Activated CD8-positive, alpha-beta T cell treated with anti-CD3 and anti-CD28 coated beads for 36 hours (primary cell): Measurements from ENCODE around the gene DRAP1. TPM values are rescaled to one million over a fixed set of nuclear protein-coding genes. Genes with fewer than 3 reads are reported as not detected.
"Not testable (repeated sequence)": the region's sequence is repeated elsewhere in the genome, so short reads cannot be mapped to it uniquely, and the experiment has no call there.

ENCODE experiments used
- ATAC-seq: fragments of 200-7000 bp; cut with Tn5 transposase; one replicate; pipeline ENCODE4 v1.10.0; 2021; ENCODE audit warnings: mild to moderate bottlenecking, moderate library complexity
- CTCF ChIA-PET: fragments of 350-600 bp; sonication (Branson Sonifier 250); formaldehyde crosslinking; loops from one replicate; lab custom pipeline; 2021; ENCODE audit warnings: antibody characterized with exemption; lab: Charles Lee
- POLR2A ChIA-PET: fragments of 350-600 bp; sonication (Branson Sonifier 250); formaldehyde crosslinking; loops from one replicate; lab custom pipeline; 2021; ENCODE audit warnings: antibody characterized with exemption; lab: Charles Lee
- DNase-seq: peaks from one replicate; pipeline ENCODE4 v3.0.0-alpha.2; 2020
- H3K27ac Mint-ChIP-seq: one replicate; pipeline ENCODE4 v1.8.0; 2021; ENCODE audit warnings: mild to moderate bottlenecking, mixed read lengths
- H3K27me3 Mint-ChIP-seq: one replicate; pipeline ENCODE4 v1.8.0; 2021; ENCODE audit warnings: mixed read lengths
- H3K36me3 Mint-ChIP-seq: one replicate; pipeline ENCODE4 v1.8.0; 2021; ENCODE audit warnings: low read depth, mixed read lengths
- H3K4me1 Mint-ChIP-seq: one replicate; pipeline ENCODE4 v1.8.0; 2021; ENCODE audit warnings: low read depth, mixed read lengths
- H3K4me3 Mint-ChIP-seq: one replicate; pipeline ENCODE4 v1.8.0; 2021; ENCODE audit warnings: mild to moderate bottlenecking, moderate library complexity, mixed read lengths
- H3K9me3 Mint-ChIP-seq: one replicate; pipeline ENCODE4 v1.8.0; 2021; ENCODE audit warnings: mixed read lengths
- CTCF ChIP-seq: fragments of 200-600 bp; IDR thresholded peaks from one replicate; pipeline ENCODE4 v1.8.0; 2022; ENCODE audit warnings: antibody characterized with exemption, mild to moderate bottlenecking
- intact Hi-C: fragments of 100-400 bp; cut with micrococcal nuclease; formaldehyde crosslinking; loops from one replicate; pipeline ENCODE4 v1.10.0; 2022
- total RNA-seq, 2 experiments: library from RNA; stranded (reverse); gene quantifications; one replicate each; pipeline ENCODE4 v1.2.3, GENCODE V29; 2021

DRAP1 gene
- total RNA-seq, 2 experiments from 2014 or later: 135 TPM

DNA sequence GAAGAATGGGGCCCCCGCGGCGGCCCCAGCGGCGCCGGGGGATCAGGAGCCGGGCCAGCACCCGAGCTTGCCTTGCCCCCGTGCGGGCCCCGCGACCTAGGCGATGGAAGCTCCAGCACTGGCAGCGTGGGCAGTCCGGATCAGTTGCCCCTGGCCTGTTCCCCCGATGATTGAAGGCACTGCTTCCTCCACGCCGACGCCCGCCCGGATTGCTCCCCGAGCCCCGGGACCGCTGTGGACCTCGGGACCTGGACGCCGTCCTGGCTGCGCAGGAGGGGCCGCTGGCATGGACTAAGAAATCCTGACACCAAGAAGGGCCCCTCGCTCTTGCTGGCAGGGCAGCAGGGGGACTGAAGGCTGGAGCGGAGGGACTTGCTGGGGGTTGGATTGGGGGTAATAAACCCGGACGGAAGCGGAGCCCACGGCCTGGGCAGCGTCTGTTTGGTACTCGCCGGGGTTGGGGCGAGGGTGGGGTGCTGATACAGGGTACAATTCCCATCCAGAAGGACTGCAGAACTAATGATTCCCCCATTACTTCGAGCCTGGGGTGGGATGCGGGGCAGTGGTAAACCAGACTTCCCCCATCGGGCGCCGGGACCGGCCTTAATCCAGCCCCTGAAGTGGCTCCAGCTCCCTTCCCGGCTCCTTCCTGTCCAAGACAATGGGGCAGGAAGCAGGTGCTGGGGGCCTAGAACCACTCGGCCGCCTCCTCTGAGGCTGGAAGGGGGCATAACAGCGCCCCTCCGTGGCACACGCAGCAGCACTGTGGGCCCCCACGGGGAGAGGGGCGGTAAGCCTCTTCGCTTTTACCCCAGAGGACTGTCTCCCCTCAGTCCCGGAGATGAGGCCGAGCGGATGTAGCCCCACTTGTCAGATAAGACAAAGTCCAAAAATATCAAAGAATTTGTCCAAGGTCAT is 27.7 kb upstream of the DRAP1 start:
- peak; percentile 37 for TF ChIP-seq CTCF
- POLR2A ChIA-PET: interaction anchor here (0.6 to 28.1 kb wide), 36 partner anchors 8 to 467 kb away, joined by 3 to 560 read pairs (median 4); partner anchors contain the start of genes C11orf68, CFL1, CTSW and DRAP1
- peak; percentile 71 for DNase-seq
- Mint-ChIP-seq H3K27me3 (no peaks in the 10 kb centered on the region), H3K27ac (peak overlapping the region; percentile 75), H3K4me3 (peak overlapping the region; percentile 94), H3K36me3 (peaks cover 44% of the 10 kb centered on the region), H3K4me1 (peaks cover 55% of the 10 kb centered on the region), H3K9me3 (no peaks in the 10 kb centered on the region)
- ATAC-seq: peak; percentile 4
- intact Hi-C loops: loop anchor here (10.0 kb wide), 1 partner anchor 73 kb away; the partner anchor contains the start of gene SART1
- CTCF ChIA-PET: interaction anchor here (0.8 to 10.5 kb wide), 29 partner anchors 6 to 276 kb away, joined by 3 to 283 read pairs (median 8); partner anchors contain the start of genes AP5B1, C11orf68, CFL1 and CTSW

- H3K36me3 Mint-ChIP-seq: peaks cover 42% of the 10 kb centered on the region
- POLR2A ChIA-PET: interaction anchor here (0.9 to 28.1 kb wide), 14 partner anchors 8 to 468 kb away, joined by 3 to 560 read pairs (median 4); partner anchors contain the start of genes CFL1, EFEMP2, FOSL1 and MALAT1
- peak; percentile 6 for ATAC-seq
Observed at GRCh38 chr11:65892137-65892540, 27.1 kb upstream of the DRAP1 start.

DNA sequence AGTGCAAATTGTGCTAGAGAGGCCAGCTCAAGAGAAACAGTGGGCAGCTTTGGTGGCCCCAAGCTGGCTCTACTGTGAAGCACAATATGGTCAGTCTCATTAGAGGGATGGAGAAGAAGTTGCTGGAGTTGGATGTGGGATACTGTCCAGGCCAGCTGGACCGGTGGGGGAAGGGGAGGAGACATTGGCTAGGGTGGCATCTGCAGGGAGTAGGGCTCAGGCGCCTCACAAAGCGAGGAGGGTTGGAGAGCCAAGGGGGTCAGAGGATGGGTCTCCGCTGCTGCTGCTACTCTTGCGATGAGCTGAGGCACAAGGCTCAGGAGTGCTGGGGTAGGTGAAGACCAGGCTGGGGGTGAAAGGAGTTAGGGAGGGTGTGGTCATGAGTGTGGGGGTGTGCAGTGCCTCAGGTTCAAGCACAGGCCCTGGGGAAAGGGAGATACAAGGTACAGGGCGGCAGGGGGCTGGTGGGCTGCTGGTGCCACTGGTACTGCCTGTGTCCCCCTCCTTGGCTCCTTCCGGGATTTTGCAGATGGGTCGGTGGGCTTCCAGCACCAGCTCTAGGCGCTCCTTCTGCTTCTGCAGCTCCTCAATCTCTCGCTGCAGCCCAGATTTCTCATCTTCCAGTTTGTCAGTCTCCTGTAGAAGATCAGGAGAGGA is 26.4 kb upstream of the DRAP1 start:
- DNase-seq: peak; percentile 32
- CTCF ChIA-PET: interaction anchor here (0.6 to 10.5 kb wide), 11 partner anchors 8 to 225 kb away, joined by 3 to 283 read pairs (median 7); partner anchors contain the start of genes CFL1, EFEMP2, FOSL1 and MUS81

More at GRCh38 chr11:65892137-65892540, 27.1 kb upstream of the DRAP1 start:
- H3K9me3 Mint-ChIP-seq, H3K27me3 Mint-ChIP-seq: not testable (repeated sequence)
- peaks cover 55% of the 10 kb centered on the region for H3K4me1 Mint-ChIP-seq
- CTCF ChIA-PET: interaction anchor here (0.6 to 10.5 kb wide), 11 partner anchors 9 to 224 kb away, joined by 3 to 283 read pairs (median 5); partner anchors contain the start of genes CFL1, EFEMP2, FOSL1 and MUS81
- H3K4me3 Mint-ChIP-seq: peak overlapping the region; percentile 94
- peak overlapping the region; percentile 75 for H3K27ac Mint-ChIP-seq
- intact Hi-C loops: loop anchor here (10.0 kb wide), 1 partner anchor 73 kb away; the partner anchor contains the start of gene SART1
- DNase-seq: peak; percentile 75

GRCh38 chr11:65894034-65894591 is 25.1 kb upstream of the DRAP1 start:
- Mint-ChIP-seq H3K27ac (peak overlapping the region; percentile 75), H3K27me3 (no peaks in the 10 kb centered on the region), H3K9me3 (no peaks in the 10 kb centered on the region), H3K36me3 (peaks cover 46% of the 10 kb centered on the region), H3K4me1 (peaks cover 54% of the 10 kb centered on the region), H3K4me3 (peak overlapping the region; percentile 94)
- intact Hi-C loops: loop anchor here (10.0 kb wide), 1 partner anchor 71 kb away; the partner anchor contains the start of gene SART1
- ATAC-seq (no peak), DNase-seq (peak; percentile 56)
- ChIA-PET CTCF (interaction anchor here (0.9 to 7.1 kb wide), 9 partner anchors 9 to 128 kb away, joined by 3 to 50 read pairs (median 4); partner anchors contain the start of gene AP5B1), POLR2A (interaction anchor here (0.6 to 28.1 kb wide), 11 partner anchors 18 to 242 kb away, joined by 3 to 560 read pairs (median 4); partner anchors contain the start of genes CFL1, EFEMP2, MUS81 and SART1)
- no peak for TF ChIP-seq CTCF

More for the DNA sequence above, 26.4 kb upstream of the DRAP1 start:
- Mint-ChIP-seq H3K36me3 (peaks cover 46% of the 10 kb centered on the region), H3K4me1 (peaks cover 55% of the 10 kb centered on the region), H3K27ac (peak overlapping the region; percentile 75), H3K4me3 (peak overlapping the region; percentile 94), H3K27me3 (no peaks in the 10 kb centered on the region), H3K9me3 (no peaks in the 10 kb centered on the region)
- POLR2A ChIA-PET: interaction anchor here (0.8 to 28.1 kb wide), 9 partner anchors 8 to 73 kb away, joined by 3 to 560 read pairs (median 4); partner anchors contain the start of genes CFL1, EFEMP2, MUS81 and SART1
- intact Hi-C loops: loop anchor here (10.0 kb wide), 1 partner anchor 72 kb away; the partner anchor contains the start of gene SART1
- ATAC-seq: no peak
- TF ChIP-seq CTCF: no peak
